HUES64 (cell line): ENCODE measurements around the gene KLHL12. TPM values are rescaled to one million over a fixed set of nuclear protein-coding genes. Genes with fewer than 3 reads are reported as not detected.

Source experiments
- H3K27ac ChIP-seq: 2 replicates; pipeline ENCODE4 v1.7.0; 2013; ENCODE audit warnings: low read depth, low read length, inconsistent platforms
- H3K27me3 ChIP-seq: 2 replicates; pipeline ENCODE4 v1.6.1; 2013; ENCODE audit warnings: mild to moderate bottlenecking, low read length; ENCODE audit not compliant: insufficient read depth
- H3K36me3 ChIP-seq: 2 replicates; pipeline ENCODE4 v1.6.1; 2013; ENCODE audit warnings: mild to moderate bottlenecking, low read length; ENCODE audit not compliant: insufficient read depth
- H3K4me1 ChIP-seq: 2 replicates; pipeline ENCODE4 v1.6.1; 2013; ENCODE audit warnings: mild to moderate bottlenecking, low read length, moderate library complexity; ENCODE audit not compliant: insufficient read depth
- H3K4me3 ChIP-seq: 2 replicates; pipeline ENCODE4 v1.5.1; 2013; ENCODE audit warnings: mild to moderate bottlenecking, low read length, moderate library complexity
- H3K9ac ChIP-seq: 2 replicates; pipeline ENCODE4 v1.6.1; 2013; ENCODE audit warnings: mild to moderate bottlenecking, low read depth, low read length
- H3K9me3 ChIP-seq: 2 replicates; pipeline ENCODE4 v1.6.1; 2013; ENCODE audit warnings: low read depth, low read length; ENCODE audit not compliant: insufficient read depth
- WGBS: fragments of 150-250, 120-280 bp; methylation state at CpG from one replicate; pipeline ENCODE4 v1.1.7; 2013; ENCODE audit warnings: missing lambda C conversion rate; 5-methylcytosine and 5-hydroxymethylcytosine counted together
- polyA plus RNA-seq, 2 experiments: library from polyadenylated mRNA; stranded (reverse); fragments of 50-300 nt; gene quantifications; one replicate each; pipeline ENCODE4 v1.2.3, GENCODE V29; 2013

The KLHL12 gene
- 21.3 TPM for polyA plus RNA-seq (2013, experiment 1 of 2)
- polyA plus RNA-seq (2013, experiment 2 of 2) = 22.3 TPM

- no peaks in the 10 kb centered on the region for H3K9me3 ChIP-seq
- WGBS = 1% methylated on average over 53 of the region's 57 CpGs
- no peaks in the 10 kb centered on the region for H3K27me3 ChIP-seq
- H3K4me3 ChIP-seq = peak within 1 kb of the TSS; percentile 76
- H3K36me3 ChIP-seq = peaks cover 24% of the 10 kb centered on the region
- peak within 1 kb of the TSS; percentile 96 for H3K27ac ChIP-seq
- H3K9ac ChIP-seq = peak within 1 kb of the TSS; percentile 72
- no peaks in the 10 kb centered on the region for H3K4me1 ChIP-seq
Observed at GRCh38 chr1:202926581-202927491, at the start of gene KLHL12. Gene KLHL12 (minus strand): TSS chr1:202927234. CDS start chr1:202925162, 2,072 bp downstream.

GRCh38 chr1:202976633-202977032 is 49.6 kb upstream of the KLHL12 start:
- Histone ChIP-seq H3K9ac (no peak overlapping the region), H3K27me3 (peaks cover 15% of the 10 kb centered on the region), H3K4me3 (no peak overlapping the region), H3K27ac (no peak overlapping the region), H3K4me1 (no peaks in the 10 kb centered on the region; the same call in 1 of the 2 replicates), H3K36me3 (no peaks in the 10 kb centered on the region), H3K9me3 (no peaks in the 10 kb centered on the region)
- WGBS = 80% methylated on average over 3 of the region's 3 CpGs

- no peak overlapping the region for H3K27ac ChIP-seq
- H3K9ac ChIP-seq = no peak overlapping the region
- H3K9me3 ChIP-seq = no peaks in the 10 kb centered on the region
- H3K4me3 ChIP-seq = no peak overlapping the region
- WGBS = 90% methylated on average over 3 of the region's 3 CpGs
- no peaks in the 10 kb centered on the region for H3K36me3 ChIP-seq
- H3K4me1 ChIP-seq = no peaks in the 10 kb centered on the region; the same call in 1 of the 2 replicates
- peaks cover 17% of the 10 kb centered on the region for H3K27me3 ChIP-seq
Observed at GRCh38 chr1:202974856-202975255, 47.8 kb upstream of the KLHL12 start.

- Histone ChIP-seq H3K27me3 (peaks cover 27% of the 10 kb centered on the region), H3K4me3 (no peak overlapping the region), H3K27ac (no peak overlapping the region), H3K9ac (no peak overlapping the region), H3K9me3 (no peaks in the 10 kb centered on the region), H3K4me1 (peaks cover 9% of the 10 kb centered on the region), H3K36me3 (no peaks in the 10 kb centered on the region)
- 60% methylated on average over 3 of the region's 4 CpGs for WGBS
Observed at GRCh38 chr1:202972046-202972445, 45.0 kb upstream of the KLHL12 start.

GRCh38 chr1:202968895-202969295 is 41.9 kb upstream of the KLHL12 start:
- Histone ChIP-seq H3K4me1 (peaks cover 9% of the 10 kb centered on the region), H3K36me3 (peaks cover 3% of the 10 kb centered on the region; the same call in 1 of the 2 replicates), H3K9me3 (no peaks in the 10 kb centered on the region), H3K27me3 (peaks cover 17% of the 10 kb centered on the region), H3K27ac (no peak overlapping the region), H3K9ac (no peak overlapping the region), H3K4me3 (peak overlapping the region; percentile 4; the same call in 1 of the 2 replicates)
- 41% methylated on average over 5 of the region's 5 CpGs for WGBS

GRCh38 chr1:202968351-202968750 is 41.3 kb upstream of the KLHL12 start:
- H3K36me3 ChIP-seq = peaks cover 4% of the 10 kb centered on the region; the same call in 1 of the 2 replicates
- H3K27ac ChIP-seq = no peak overlapping the region
- H3K4me1 ChIP-seq = peaks cover 9% of the 10 kb centered on the region
- no peak overlapping the region for H3K9ac ChIP-seq
- no peaks in the 10 kb centered on the region for H3K9me3 ChIP-seq
- peak overlapping the region; percentile 89 for H3K4me3 ChIP-seq
- peaks cover 12% of the 10 kb centered on the region for H3K27me3 ChIP-seq
- WGBS = 92% methylated on average over 2 of the region's 3 CpGs

GRCh38 chr1:202967684-202968281 is 40.7 kb upstream of the KLHL12 start:
- H3K27me3 ChIP-seq = peaks cover 12% of the 10 kb centered on the region
- H3K36me3 ChIP-seq = peaks cover 6% of the 10 kb centered on the region; the same call in 1 of the 2 replicates
- no peaks in the 10 kb centered on the region for H3K9me3 ChIP-seq
- H3K9ac ChIP-seq = peak overlapping the region; percentile 77
- H3K4me3 ChIP-seq = peak overlapping the region; percentile 89
- peaks cover 9% of the 10 kb centered on the region for H3K4me1 ChIP-seq
- WGBS = 11% methylated on average over 21 of the region's 21 CpGs
- H3K27ac ChIP-seq = no peak overlapping the region

GRCh38 chr1:202966006-202966898 is 39.2 kb upstream of the KLHL12 start:
- Histone ChIP-seq H3K27ac (0 out of 2 replicates have a peak overlapping the region, but pooled peaks have one; percentile 2), H3K4me3 (peak overlapping the region; percentile 88), H3K9me3 (no peaks in the 10 kb centered on the region), H3K4me1 (peaks cover 9% of the 10 kb centered on the region), H3K9ac (peak overlapping the region; percentile 59), H3K27me3 (peaks cover 10% of the 10 kb centered on the region; the same call in 1 of the 2 replicates), H3K36me3 (peaks cover 8% of the 10 kb centered on the region; the same call in 1 of the 2 replicates)
- WGBS = 50% methylated on average over 18 of the region's 18 CpGs

- peaks cover 10% of the 10 kb centered on the region; the same call in 1 of the 2 replicates for H3K27me3 ChIP-seq
- peaks cover 8% of the 10 kb centered on the region; the same call in 1 of the 2 replicates for H3K36me3 ChIP-seq
- no peak overlapping the region for H3K4me3 ChIP-seq
- no peaks in the 10 kb centered on the region for H3K9me3 ChIP-seq
- no peak overlapping the region for H3K9ac ChIP-seq
- 89% methylated on average over 3 of the region's 3 CpGs for WGBS
- peaks cover 9% of the 10 kb centered on the region for H3K4me1 ChIP-seq
- H3K27ac ChIP-seq = no peak overlapping the region; the same call in 1 of the 2 replicates
Observed at GRCh38 chr1:202965422-202965821, 38.4 kb upstream of the KLHL12 start.

- no peak overlapping the region for H3K4me3 ChIP-seq
- H3K9me3 ChIP-seq = no peaks in the 10 kb centered on the region
- H3K4me1 ChIP-seq = peaks cover 9% of the 10 kb centered on the region
- H3K9ac ChIP-seq = no peak overlapping the region
- 91% methylated on average over 6 of the region's 6 CpGs for WGBS
- no peak overlapping the region; the same call in 1 of the 2 replicates for H3K27ac ChIP-seq
- H3K36me3 ChIP-seq = peaks cover 8% of the 10 kb centered on the region; the same call in 1 of the 2 replicates
- peaks cover 10% of the 10 kb centered on the region; the same call in 1 of the 2 replicates for H3K27me3 ChIP-seq
Observed at GRCh38 chr1:202964791-202965410, 37.9 kb upstream of the KLHL12 start.
